Stimulated activated CD4-positive, alpha-beta T cell treated with anti-CD3 and anti-CD28 coated beads, Interleukin-2, amount 100 ng/mL, for 48 hours (primary cell): ENCODE data around the gene DEK.
"Not testable (repeated sequence)": the region's sequence is repeated elsewhere in the genome, so short reads cannot be mapped to it uniquely, and the experiment has no call there.

ENCODE experiments used
- DNase-seq, 2 donors: peaks; one replicate each; pipeline ENCODE4 v3.0.0-alpha.2; 2020

DEK gene, protein sequence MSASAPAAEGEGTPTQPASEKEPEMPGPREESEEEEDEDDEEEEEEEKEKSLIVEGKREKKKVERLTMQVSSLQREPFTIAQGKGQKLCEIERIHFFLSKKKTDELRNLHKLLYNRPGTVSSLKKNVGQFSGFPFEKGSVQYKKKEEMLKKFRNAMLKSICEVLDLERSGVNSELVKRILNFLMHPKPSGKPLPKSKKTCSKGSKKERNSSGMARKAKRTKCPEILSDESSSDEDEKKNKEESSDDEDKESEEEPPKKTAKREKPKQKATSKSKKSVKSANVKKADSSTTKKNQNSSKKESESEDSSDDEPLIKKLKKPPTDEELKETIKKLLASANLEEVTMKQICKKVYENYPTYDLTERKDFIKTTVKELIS

DNA sequence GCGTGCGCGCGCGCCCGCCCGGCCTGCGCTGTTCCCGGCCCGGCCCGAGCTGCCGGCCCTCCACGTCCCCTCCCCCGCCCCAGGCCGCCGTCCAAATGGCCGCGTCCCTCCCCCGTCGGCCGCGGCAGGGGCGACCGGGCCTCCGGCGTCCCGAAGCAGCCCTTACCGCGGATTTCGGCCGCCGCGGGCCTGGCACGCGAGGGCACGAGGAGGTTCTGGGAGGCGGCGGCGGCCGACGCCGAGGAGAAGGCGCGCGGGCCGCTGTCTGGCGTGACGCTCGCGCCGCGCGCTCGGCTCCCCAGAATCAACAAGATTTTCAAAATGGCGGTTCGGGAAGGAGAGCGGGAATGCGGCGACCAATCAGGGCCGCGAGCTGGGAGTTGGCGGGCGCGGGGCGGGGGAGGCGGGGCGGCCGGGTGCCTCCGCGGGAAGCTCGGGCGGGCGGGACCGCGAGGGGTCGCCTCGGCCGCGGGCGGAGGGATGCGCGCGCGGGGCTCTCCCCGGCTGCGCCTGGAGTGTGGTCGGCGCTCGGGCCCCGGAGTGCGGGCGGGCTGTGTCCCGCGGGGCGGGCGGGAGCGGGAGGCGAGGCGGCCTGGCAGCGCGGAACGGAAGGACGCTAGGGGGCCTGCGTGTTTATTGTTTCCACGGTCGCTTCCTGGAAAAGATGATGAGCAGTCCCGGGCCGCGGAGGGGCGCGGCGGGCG, at the start of gene DEK:
Gene DEK (minus strand): TSS at position 312 of the 704 bp plus-strand sequence. CDS start 543 bp downstream, outside the sequence.
- peak; percentile 75 to 77 for DNase-seq

DNA sequence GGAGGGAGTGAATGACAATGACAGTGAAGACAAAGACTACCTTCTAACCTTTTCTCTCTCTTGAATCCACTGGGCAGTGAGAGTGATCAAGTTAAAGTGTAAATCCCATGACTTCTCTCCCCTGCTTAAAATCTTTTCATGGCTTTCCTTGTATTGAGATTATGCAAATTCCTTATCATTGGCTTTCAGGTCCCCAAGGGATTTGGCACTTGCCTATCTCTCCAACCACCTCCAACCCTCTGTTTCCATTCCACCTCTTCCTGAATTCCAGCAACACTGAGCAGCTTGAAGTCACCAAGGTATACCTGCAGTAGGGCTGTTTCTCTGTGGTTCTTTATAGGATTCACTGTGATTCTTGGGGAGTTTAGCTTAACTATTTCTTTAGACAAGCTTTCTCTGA, 48.0 kb upstream of the DEK start:
- no peak for DNase-seq

DNA sequence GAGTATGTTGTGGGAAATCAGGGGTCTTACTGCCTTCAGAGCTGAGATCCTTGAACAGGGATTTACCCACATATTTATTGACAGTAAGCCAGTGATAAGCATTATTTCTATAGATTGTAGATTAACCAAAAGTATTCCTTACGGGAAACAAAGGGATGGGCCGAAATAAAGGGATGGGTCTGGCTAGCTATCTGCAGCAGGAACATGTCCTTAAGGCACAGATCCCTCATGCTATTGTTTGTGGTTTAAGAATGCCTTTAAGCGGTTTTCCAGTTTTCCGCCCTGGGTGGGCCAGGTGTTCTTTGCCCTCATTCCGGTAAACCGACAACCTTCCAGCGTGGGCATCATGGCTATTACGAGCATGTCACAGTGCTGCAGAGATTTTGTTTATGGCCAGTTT, 45.7 kb upstream of the DEK start:
- not testable (repeated sequence) for DNase-seq

DNA sequence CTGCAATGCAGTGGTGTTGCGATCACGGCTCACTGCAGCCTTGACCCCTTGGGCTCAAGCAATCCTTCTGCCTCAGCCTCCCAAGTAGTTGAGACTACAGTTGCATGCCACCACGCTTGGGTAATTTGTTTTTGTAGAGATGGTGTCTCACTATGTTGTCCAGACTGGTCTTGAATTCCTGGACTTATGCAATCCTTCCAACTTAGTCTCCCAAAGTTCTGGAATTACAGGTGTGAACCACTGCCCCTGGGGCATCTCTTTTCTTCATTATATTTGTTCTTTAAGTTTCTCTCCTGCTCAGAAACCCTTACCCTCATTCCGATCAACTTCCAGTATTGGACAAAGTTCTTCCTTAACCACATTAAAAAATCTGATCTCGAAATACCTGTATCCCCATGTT, 44.7 kb upstream of the DEK start:
- no peak for DNase-seq

DNA sequence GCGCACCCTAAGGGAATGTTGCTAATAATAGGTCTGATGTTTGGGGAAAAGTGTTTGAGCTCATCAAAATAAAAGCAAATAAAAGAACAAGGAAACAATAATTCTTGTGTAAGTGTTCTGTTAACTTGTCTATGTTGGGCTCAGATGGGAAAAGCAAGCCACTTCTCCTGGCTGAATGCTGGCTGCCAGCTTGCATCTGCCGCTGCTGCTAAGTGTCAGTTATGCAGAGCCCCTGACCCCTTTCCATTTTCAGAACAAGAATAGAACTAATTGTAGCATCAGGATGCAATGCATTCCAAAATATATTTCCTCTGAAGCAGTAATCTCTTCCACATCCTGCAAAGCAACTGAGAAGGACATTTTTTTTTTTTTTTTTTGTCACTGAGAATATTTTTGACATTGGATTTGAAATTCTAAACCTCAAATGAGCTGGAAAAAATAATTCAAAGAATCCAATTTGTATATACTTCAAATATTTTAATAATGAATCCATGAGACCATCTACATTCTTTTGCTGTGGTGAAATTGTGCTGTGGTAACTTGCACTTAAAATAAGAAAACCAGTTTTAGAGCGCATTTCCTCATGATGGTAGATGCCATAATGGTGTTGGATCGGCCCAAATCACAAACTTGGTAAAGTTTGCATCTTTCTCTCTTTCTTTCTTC, 43.9 kb upstream of the DEK start:
- DNase-seq, result no peak

DNA sequence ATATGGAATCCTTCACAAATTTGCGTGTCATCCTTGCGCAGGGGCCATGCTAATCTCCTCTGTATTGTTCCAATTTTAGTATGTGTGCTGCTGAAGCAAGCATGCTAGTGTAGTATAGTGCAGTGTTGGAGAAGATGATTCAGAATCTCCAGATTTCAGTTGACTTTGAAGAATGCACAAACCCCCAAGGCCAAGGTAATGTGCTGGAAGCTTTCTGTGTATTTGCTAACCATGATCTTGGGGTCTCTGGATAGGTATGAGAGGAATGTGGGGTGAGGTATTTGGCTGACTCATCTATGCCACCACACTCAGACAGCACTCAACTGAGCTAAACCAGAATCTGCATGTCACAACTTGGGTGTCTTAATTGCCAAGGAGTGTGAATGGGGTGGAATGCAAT, 42.6 kb upstream of the DEK start:
- no peak for DNase-seq

DNA sequence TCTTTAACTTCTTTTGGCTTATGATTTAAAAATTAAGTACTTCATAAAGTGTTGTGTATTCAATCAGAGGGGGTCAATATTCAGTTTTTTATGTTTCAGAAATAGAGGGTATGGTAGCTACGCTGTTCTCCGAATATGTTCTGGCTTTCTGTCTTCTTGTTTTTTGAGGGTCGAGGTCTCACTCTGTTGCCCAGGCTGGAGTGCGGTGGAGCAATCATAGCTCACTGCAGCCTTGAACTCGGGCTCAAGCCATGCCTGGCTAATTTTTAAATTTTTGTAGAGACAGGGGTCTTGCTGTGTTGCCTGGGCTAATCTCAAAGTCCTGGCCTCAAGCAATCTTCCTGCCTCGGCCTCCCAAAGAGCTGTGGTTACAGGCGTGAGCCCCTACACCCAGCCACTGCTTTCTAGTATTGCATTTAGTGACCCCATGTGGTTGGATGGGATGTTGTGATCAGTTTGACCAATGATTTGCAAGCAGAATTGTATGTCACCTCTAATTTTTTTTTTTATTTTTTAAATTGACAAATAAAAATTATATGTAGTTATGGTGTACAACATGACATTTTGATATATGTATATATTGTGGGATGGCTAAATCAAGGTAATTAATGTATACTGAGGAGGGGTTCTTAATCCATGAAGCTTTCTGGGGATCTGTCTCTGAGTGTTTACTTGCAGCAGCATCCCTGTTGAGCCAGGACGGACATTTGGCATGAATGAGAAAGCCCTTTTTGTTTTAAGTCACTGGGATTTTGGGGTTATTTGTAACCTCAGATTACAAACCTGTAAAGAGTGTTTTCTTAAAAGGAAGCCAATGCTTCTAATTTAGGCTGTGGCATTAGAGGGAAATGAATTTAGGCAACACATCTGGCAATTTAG, 38.5 kb upstream of the DEK start:
- DNase-seq, result no peak

DNA sequence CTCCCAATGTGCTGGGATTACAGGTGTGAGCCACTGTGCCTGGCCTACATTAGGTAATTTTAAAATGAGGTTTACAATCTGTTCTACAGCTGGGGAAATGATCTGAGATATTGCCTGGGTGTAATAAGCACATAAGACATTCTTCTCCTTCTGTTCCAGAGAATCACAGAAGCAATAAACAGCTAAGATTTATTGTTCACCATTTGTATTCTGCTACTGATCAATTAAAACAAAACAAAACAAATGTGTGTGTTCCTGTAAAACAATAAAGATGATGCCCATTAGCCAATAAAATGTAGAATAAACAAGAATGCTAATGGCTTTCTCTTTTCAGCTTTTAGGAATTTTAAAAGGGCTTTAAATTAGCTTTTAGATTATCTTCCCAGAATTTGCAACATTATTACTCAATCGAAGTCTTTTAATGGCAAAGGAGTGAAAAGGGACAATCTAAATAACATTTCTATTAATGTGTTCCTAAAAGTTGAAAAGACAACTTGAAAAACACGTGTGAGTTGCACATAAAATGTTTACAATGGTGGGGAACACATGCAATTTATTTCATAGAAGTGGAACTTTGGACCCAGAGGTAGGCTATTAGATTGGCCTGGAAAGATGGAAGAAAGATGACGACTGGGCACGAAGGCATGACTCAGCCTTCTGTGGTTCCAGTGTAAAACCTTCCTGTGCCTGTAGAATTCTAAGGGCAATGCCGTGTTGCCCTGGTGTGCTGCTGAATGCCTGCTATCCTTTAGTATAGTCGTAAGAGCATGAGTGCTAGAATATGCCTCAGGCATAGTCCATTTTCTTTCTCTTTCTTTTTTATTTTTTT, 29.0 kb upstream of the DEK start:
- DNase-seq, result no peak

DNA sequence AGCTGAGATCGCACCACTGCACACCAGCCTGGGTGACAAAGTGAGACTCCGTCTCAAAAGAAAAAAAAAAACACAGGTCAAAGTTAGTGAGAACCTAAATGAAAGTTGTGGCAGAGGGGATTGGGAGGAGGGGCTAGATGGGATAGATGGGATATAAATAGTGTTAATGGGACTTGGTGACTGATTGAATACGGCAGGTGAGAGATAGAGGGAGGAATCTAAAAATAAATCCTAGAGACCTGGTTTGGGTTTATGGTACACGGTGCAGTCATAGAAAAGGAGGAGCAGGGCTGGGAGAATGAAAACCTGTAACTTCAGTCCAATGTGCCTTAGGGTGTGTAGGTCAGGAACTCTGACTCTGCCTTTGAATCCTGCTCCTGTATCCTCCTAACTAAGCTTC, 25.0 kb upstream of the DEK start:
- DNase-seq, result no peak

DNA sequence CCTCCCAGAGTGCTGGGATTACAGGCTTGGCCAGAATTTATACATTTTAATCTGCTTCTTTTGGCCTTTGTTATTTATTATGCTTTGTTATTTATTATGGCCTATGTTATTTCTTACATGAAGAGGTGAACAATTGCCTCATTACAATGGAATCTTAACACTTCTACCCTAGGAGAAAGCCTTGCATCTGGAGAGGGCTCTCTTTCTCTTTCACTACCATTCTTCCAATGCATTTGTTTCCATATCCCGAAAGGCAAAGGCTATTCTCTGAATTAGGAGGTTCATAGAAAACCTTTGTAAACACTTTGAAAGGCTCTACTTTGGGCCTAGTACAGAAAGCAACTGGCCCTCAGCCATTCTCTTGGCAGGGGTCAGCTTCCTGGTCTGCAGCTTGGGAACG, 19.9 kb upstream of the DEK start:
- no peak for DNase-seq

DNA sequence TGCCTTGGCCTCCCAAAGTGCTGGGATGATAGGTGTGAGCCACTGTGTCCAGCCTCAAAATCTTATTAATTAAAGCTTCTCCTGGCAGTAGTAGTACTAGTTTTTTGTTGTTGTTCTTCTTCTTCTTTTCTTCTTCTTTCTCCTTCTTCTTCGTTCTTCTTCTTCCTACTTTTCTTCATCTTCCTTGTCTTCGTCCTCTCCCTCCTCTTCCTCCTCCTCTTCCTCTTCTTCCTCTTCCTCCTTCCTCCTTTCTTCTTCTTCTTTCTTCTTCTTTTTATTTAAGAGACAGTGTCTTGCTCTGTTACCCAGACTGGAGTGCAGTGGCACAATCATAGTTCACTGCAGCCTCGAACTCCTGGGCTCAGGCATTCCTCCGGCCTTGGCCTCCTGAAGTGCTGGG, 17.2 kb upstream of the DEK start:
- DNase-seq, result no peak

DNA sequence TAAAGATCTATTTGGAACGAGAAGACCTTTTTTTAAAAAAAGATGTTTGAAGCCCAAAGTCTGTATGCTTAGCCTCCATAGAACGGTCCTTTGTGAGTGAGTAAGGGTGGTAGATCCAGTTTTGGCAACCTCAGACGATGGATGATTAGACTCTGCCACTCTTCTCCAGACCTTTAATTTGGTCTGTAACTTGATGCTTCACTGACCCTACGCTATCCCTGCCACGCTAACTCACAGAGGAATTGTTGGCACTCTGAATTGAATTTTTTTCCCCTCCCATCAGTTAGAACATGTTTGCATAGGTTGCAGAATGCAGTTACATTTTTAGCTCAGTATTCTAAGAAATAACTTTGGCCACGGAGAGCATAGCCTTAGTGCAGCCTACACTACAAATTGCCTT, 15.8 kb upstream of the DEK start:
- DNase-seq, result no peak

DNA sequence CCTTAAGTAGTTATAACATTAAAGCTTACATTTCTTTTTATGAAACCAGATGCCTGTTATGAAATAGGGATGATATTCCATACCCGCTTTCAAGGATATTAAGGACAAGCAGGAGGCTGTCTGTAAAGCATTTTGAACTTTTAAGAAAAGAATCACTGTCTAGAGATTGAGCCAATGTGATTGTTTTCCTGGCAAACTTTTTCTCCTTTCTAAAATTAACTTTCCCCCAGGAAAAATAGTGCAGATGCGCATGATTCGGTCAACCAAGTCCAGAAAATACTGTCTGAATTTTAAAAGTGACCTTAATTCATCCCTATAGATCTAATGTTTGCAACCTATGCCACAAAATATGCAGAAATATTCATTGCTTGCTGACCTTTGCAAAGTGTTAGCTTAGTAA, 15.1 kb upstream of the DEK start:
- no peak for DNase-seq

DNA sequence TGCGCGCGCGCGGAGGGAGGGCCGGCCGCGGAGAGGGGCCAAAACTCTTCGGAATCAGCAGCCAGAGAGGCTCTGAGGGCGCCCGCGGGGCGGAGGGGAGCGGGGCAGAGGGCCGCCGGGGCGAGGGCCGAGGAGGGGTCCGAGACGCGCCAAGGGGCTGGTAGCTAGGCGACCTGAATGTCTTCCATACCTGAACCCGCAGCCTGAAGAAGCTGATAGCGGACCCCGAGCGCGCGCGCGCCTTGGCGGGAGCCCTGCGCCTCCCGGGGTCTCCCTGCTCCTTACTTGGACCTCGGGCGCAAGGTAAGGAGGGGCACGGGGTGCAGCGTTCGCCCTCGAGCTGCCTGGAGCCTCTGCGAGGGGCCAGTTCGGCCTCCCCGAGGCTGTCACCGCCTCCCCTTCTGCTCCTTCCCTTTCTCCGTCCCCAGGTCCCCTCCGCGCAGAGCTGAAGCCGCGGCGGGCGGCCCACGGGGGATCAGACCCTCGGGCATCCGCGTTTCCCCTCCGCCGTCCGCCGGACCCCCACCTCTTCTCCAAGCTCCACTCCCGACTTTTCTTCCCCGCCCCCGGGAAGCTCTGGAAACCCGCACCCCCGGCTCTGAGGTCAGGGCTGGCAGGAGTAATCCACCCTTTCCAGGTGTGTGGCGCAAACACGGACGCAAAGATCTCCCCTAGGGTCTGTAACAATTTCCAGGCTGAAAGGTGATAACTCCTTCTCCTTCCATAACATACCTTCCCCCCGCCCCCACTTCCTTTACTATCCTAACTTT, 13.1 kb upstream of the DEK start:
- DNase-seq, result no peak

DNA sequence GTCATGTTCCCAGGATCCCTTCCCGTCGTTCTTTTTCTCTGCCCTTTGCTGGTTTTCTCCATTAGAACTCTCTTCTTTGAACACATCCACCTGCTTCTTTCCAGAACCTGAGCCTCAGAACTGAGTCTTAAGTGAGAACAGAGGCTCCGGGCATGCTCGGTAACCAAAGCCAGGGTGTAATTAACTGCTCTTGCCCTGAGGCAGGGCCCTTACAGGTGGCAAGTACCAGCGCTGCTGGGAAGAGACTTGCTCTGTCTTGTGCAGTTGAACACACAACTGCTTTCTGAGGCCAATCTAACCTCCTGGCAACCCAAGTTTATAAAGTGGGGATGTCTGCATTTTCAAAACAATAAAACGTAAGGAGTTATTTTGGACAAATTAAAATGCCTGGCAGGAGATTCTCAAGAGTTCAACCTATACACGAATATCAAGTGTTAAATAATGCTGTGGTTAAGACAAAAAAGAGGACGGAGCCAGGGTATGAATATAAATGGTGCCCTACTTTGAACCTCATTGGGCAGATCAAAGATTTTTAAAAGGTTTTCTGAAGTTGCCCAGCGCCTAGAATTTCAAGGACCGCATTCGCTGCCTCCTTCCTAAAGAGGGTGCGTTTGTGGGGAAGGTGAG, 12.4 kb upstream of the DEK start:
- no peak for DNase-seq

DNA sequence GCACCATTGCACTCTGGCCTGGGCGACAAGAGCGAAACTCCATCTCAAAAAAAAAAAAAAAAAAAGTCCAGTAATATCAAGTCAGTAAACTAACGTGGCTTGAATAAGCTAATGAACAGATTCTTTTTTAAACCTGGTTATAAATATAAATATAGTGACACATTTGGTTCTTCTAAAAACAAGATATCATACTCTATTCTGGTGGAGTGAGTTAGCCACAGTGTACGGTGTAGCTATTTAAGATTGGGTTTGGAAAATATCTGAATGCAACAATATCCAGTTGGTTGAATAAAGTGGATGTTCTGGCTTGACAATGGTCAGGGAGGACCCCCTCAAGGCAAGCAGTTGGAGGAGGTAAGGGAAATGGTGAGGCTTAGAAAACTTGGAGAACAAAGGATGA, 5.9 kb upstream of the DEK start:
- no peak for DNase-seq

DNA sequence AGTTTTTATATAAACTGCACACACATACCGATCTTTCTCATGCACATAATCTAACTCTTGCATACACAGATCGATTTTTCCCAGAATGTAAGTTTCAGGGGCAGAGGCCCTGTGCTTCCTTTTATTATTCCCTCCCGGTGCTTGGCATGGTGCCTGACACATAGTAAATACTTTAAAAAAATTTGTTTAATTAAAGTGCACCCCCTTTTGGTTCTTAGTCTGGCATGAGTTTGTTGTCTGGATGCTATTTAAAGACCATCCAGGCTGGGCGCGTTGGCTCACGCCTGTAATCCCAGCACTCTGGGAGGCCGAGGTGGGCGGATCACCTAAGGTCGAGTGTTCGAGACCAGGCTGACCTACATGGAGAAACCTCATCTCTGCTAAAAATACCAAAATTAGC, 5.4 kb upstream of the DEK start:
- DNase-seq, result no peak

DNA sequence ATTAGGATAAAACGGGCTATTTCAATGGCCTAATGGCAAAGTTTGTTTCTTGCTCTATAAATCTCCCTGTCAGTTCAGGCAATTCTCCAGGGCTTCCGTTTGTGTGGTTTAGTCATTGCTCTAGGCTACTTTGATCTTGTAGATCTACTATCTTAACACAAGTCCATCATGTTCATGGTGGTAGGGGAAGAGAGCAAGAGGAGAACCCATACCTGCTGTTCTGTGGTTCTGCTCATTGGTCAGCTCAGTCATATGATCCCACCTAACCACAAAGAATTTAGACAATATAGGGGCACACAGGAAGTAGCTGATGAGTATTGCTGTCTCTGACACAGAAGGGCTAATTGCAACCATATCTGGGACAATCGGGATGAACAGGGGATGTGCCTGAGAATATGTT, 4.9 kb upstream of the DEK start:
- no peak for DNase-seq

DNA sequence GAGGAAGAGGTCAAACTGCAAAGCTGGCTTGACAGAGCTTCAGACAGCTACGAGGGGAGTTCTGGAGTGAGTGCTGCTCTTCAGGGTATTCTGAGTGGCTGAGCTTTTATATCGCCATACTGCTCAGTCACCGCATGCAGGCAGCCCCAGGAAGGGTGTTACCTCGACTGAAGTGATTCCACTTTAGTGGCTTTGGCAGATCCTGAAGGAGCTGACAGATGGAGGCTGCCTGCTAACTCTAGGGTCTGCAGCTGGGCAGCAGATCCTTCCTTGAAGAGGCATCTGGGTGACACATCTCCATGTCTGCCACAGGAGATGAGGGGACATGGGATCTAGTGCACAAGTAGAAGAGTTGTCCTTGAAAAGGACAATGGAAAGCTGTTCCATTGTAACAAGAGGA, 3.7 kb upstream of the DEK start:
- DNase-seq, result no peak

DNA sequence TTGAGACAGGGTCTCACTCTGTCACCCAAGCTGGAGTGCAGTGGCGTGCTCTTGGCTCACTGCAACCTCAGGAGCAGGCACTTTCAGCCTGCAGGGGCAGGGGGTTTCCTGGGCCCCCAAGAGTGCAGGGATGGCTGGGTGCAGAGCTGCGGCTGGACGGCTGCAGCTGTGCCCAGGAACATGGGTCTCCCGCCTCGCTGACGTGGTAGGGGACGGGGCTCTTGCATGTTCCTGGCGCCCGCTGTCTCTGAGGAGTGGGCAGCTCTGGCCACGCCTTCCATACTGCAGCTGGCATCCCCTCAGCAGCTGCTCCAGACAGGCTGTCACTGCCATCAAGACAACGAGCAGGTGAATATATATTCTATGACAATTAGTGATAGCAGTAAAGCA, 2.2 kb upstream of the DEK start:
- no peak for DNase-seq
